Fibroblast of lung (primary cell): ENCODE measurements around the gene CABCOCO1. TPM values are rescaled to one million over a fixed set of nuclear protein-coding genes. Genes with fewer than 3 reads are reported as not detected.

Experiments
- DNase-seq, 2 donors: peaks; one replicate each; pipeline versions ENCODE4 v3.0.0 to v3.0.0-alpha.2; 2010; ENCODE audit warnings: low read depth in 2 of 2
- H2AFZ ChIP-seq: 2 replicates; pipeline ENCODE4 v1.5.1; 2012; ENCODE audit warnings: low read length, control low read depth, inconsistent platforms
- H3K27ac ChIP-seq: 2 replicates; pipeline ENCODE4 v1.5.1; 2011; ENCODE audit warnings: low read length, control low read depth; ENCODE audit not compliant: insufficient read depth
- H3K27me3 ChIP-seq: 2 replicates; pipeline ENCODE4 v1.5.1; 2011; ENCODE audit warnings: mild to moderate bottlenecking, low read length; ENCODE audit not compliant: control insufficient read depth, insufficient read depth
- H3K36me3 ChIP-seq: 2 replicates; pipeline ENCODE4 v1.5.1; 2011; ENCODE audit warnings: low read length; ENCODE audit not compliant: control insufficient read depth, insufficient read depth
- H3K4me1 ChIP-seq: 2 replicates; pipeline ENCODE4 v1.5.1; 2011; ENCODE audit warnings: low read length; ENCODE audit not compliant: control insufficient read depth, insufficient read depth; ENCODE audit errors: extremely low read depth
- H3K4me2 ChIP-seq: 2 replicates; pipeline ENCODE4 v1.5.1; 2011; ENCODE audit warnings: low read length, control low read depth; ENCODE audit not compliant: insufficient read depth; ENCODE audit errors: extremely low read depth
- H3K4me3 ChIP-seq, 4 experiments: fragments of 200-600 bp in 1 of 4; sonication (generic) in 1 of 4; replicated peaks in 1 of 4; 2 replicates each; pipeline ENCODE4 v1.5.1; 2011 to 2016; ENCODE audit warnings: low read length in 4 of 4, low read depth in 3 of 4, mild to moderate bottlenecking in 3 of 4, control low read depth in 2 of 4, inconsistent platforms in 1 of 4, mixed read lengths in 1 of 4; ENCODE audit not compliant: insufficient read depth in 1 of 4; ENCODE audit errors: control extremely low read depth in 1 of 4
- H3K79me2 ChIP-seq: 2 replicates; pipeline ENCODE4 v1.5.1; 2012; ENCODE audit warnings: mild to moderate bottlenecking, low read length, inconsistent platforms; ENCODE audit not compliant: control insufficient read depth, insufficient read depth
- H3K9ac ChIP-seq: 2 replicates; pipeline ENCODE4 v1.5.1; 2011; ENCODE audit warnings: mild to moderate bottlenecking, low read length, control low read depth; ENCODE audit not compliant: insufficient read depth
- H3K9me3 ChIP-seq: 2 replicates; pipeline ENCODE4 v1.5.1; 2012; ENCODE audit warnings: low read depth, low read length; ENCODE audit not compliant: control insufficient read depth, insufficient read depth
- H4K20me1 ChIP-seq: 2 replicates; pipeline ENCODE4 v1.5.1; 2011; ENCODE audit warnings: low read length; ENCODE audit not compliant: control insufficient read depth, insufficient read depth; ENCODE audit errors: extremely low read depth
- CTCF ChIP-seq, 2 donors: IDR thresholded peaks in 1 of 2; conservative IDR thresholded peaks in 1 of 2; 1 replicate in 1 of 2; 2 replicates in 1 of 2; pipeline ENCODE4 v1.5.1; 2011 to 2012; ENCODE audit warnings: low read length in 2 of 2, control low read depth in 1 of 2, inconsistent platforms in 1 of 2, low read depth in 1 of 2, mild to moderate bottlenecking in 1 of 2
- EZH2 ChIP-seq: IDR thresholded peaks from 2 replicates; pipeline ENCODE4 v1.5.1; 2012; ENCODE audit warnings: low read length, control low read depth, mild to moderate bottlenecking; ENCODE audit errors: missing control alignments
- polyA plus RNA-seq, 2 donors: library from polyadenylated mRNA; depleted of rRNA in 1 of 2; stranded (reverse) in 1 of 2; unstranded in 1 of 2; fragments of >200 nt; gene quantifications; 2 replicates each; pipeline ENCODE4 v1.2.1, GENCODE V29; 2011 to 2012; ENCODE audit warnings: missing spikeins in 1 of 2
- total RNA-seq: library from RNA; depleted of rRNA; stranded (reverse); fragments of >200 nt; gene quantifications from 2 replicates; pipeline ENCODE4 v1.2.1, GENCODE V29; 2014

Gene CABCOCO1
- total and polyA plus RNA-seq, 2 donors (not counting 1 experiment from before 2014, with no cell fraction given), result 0.83 to 1.6 TPM

DNA sequence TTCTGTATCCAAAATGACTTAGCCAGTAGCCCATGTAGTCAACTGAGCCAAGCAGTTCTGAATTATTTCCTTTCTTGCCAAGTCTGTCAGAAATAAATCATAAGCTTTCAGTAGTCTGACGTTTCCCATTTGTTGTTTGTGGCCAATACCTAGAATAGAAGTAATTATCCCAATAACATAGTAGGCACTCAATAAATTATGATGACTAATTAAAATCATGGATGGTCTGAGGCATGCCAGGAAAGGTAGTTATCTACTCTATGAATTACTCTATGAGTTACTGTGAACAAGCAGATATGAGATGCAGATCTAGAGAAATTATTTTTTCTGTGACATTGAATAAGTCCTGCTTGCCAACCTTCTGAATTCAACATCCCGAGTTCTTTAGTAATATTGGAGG is 2.3 kb downstream of the CABCOCO1 start:
- Histone ChIP-seq H3K4me3 (no peak overlapping the region), H3K27ac (no peak overlapping the region), H3K4me1 (no peaks in the 10 kb centered on the region), H2AFZ (no peak overlapping the region), H3K27me3 (no peaks in the 10 kb centered on the region), H3K36me3 (no peaks in the 10 kb centered on the region), H3K79me2 (no peaks in the 10 kb centered on the region), H4K20me1 (no peaks in the 10 kb centered on the region), H3K9me3 (no peaks in the 10 kb centered on the region), H3K9ac (no peak overlapping the region), H3K4me2 (no peak overlapping the region)
- TF ChIP-seq CTCF (conservative IDR thresholded peaks at IDR 0.05 in 1 of 2, IDR thresholded peaks at IDR 0.05 in 1 of 2; ENCODE audit: low read depth in 1 of 2, low read length in 2 of 2) (no peak), EZH2 (no peak)
- DNase-seq, result no peak

DNA sequence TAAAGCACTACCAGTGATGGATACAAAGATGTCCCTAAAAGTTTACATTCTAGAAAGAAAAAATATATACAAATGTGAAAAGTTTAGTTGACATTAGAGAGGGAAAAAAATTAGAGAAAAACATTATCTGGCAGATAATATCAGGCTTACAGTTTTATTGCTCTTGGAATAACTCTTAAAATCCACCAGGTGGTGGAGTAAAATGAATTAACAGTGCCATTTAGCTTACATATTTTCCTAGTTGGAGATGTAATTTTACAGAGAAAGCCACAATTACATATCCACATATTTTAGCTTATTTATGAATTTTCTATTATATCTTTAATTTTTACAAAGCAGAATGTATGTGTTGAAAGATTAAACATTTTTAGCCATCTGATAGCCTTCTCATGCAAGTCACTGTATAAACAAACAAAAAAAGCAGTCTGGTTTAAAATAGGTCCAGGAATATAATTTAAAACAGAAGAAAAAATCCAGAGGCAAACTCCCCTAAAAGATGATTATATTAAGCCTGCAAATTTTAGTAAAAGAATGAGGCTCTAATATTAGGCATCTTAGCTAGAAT is 6.5 kb downstream of the CABCOCO1 start:
- no peak overlapping the region for H2AFZ ChIP-seq
- no peak overlapping the region for H3K9ac ChIP-seq
- H3K79me2 ChIP-seq, result no peaks in the 10 kb centered on the region
- DNase-seq, result peak in 1 of 2 donors; percentile 30
- H3K27ac ChIP-seq, result no peak overlapping the region
- no peaks in the 10 kb centered on the region for H3K36me3 ChIP-seq
- no peaks in the 10 kb centered on the region for H3K4me1 ChIP-seq
- no peaks in the 10 kb centered on the region for H4K20me1 ChIP-seq
- no peaks in the 10 kb centered on the region for H3K9me3 ChIP-seq
- no peak for TF ChIP-seq CTCF (conservative IDR thresholded peaks at IDR 0.05 in 1 of 2, IDR thresholded peaks at IDR 0.05 in 1 of 2; ENCODE audit: low read depth in 1 of 2, low read length in 2 of 2)
- TF ChIP-seq EZH2, result no peak
- H3K4me3 ChIP-seq, result no peak overlapping the region
- no peaks in the 10 kb centered on the region for H3K27me3 ChIP-seq
- no peak overlapping the region for H3K4me2 ChIP-seq

DNA sequence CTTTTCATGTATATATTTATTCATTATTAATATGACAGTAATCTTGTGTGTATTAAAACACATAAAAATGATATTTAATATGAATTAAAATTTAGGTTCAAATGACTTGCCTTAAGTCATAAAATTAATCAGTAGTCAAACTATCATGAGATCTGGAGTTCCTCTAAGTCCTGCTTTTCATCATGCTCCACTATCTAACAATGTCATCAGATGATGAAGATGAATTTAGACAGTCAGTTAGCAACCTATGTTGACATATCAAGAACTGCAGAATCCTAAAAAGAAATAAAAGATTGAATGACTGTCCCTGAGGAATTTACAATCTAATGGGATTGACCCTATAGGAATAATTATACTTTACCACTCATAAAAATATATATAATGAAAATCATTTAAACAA is 7.1 kb downstream of the CABCOCO1 start:
- no peak overlapping the region for H3K27ac ChIP-seq
- no peaks in the 10 kb centered on the region for H3K36me3 ChIP-seq
- no peak overlapping the region for H3K4me2 ChIP-seq
- no peaks in the 10 kb centered on the region for H3K27me3 ChIP-seq
- TF ChIP-seq EZH2 (no peak), CTCF (conservative IDR thresholded peaks at IDR 0.05 in 1 of 2, IDR thresholded peaks at IDR 0.05 in 1 of 2; ENCODE audit: low read depth in 1 of 2, low read length in 2 of 2) (no peak)
- H4K20me1 ChIP-seq, result no peaks in the 10 kb centered on the region
- H3K4me3 ChIP-seq, result no peak overlapping the region
- DNase-seq, result no peak
- no peak overlapping the region for H2AFZ ChIP-seq
- no peaks in the 10 kb centered on the region for H3K79me2 ChIP-seq
- H3K9ac ChIP-seq, result no peak overlapping the region
- H3K9me3 ChIP-seq, result no peaks in the 10 kb centered on the region
- H3K4me1 ChIP-seq, result no peaks in the 10 kb centered on the region
